HG03354 (cell line): Measurements from ENCODE around the gene KLHL11.

Experiments
- ATAC-seq: cut with Tn5 transposase; IDR thresholded peaks from one replicate; pipeline ENCODE4 v1.9.1; 2021; ENCODE audit warnings: mild to moderate bottlenecking; ENCODE audit not compliant: unreplicated experiment, poor library complexity, severe bottlenecking

KLHL11 gene

DNA sequence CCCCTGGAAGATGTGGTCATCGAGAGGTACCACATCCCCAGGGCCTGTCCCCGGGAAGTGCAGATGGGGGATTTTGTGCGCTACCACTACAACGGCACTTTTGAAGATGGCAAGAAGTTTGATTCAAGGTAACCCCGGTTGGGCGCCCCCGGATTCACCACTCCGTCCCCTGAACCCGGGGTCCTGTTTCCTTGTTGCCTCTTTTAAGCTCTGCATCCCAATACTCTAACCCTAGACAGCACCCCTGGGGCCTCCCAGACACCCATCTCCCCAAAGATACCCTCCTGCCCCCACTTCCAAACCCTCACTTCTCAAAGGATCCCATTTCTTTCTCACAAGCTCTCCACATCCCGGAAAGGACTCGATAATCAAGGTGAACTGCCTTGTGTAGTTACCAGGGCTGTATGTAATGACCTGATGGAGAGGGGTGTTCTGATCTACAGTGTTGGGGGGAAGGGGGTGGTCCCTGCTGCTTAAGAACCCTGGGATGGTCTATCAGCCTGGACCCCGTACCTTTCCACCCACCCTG lies 52.0 kb downstream of the KLHL11 start:
- ATAC-seq = no peak

DNA sequence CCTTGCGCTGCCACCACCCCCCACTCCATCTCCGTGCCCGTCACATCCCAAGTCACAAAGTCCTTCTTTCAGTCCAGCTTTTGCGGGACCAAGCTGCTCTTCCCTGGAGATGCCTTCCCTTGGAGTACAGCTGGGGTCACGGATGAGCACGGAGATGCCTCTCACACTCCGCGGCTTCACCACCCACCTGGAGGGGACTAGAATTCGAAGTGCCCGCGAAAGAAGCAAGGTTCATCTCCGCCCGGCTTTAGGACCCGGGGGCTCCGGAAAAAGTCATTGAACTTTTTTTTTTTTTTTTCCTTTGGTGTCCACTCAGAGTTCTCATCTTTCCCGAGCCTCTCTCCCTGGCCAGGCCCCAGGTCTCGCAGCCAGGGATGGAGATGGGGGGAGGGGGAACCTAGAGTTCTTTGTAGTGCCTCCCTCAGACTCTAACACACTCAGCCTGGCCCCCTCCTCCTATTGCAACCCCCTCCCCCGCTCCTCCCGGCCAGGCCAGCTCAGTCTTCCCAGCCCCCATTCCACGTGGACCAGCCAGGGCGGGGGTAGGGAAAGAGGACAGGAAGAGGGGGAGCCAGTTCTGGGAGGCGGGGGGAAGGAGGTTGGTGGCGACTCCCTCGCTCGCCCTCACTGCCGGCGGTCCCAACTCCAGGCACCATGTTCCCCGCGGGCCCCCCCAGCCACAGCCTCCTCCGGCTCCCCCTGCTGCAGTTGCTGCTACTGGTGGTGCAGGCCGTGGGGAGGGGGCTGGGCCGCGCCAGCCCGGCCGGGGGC lies 52.7 kb downstream of the KLHL11 start, which contains the start of gene FKBP10:
TSS of gene FKBP10 (plus strand) at position 624 of the 771 bp plus-strand sequence. CDS start at position 655, 31 bp downstream.
- no peak for ATAC-seq

DNA sequence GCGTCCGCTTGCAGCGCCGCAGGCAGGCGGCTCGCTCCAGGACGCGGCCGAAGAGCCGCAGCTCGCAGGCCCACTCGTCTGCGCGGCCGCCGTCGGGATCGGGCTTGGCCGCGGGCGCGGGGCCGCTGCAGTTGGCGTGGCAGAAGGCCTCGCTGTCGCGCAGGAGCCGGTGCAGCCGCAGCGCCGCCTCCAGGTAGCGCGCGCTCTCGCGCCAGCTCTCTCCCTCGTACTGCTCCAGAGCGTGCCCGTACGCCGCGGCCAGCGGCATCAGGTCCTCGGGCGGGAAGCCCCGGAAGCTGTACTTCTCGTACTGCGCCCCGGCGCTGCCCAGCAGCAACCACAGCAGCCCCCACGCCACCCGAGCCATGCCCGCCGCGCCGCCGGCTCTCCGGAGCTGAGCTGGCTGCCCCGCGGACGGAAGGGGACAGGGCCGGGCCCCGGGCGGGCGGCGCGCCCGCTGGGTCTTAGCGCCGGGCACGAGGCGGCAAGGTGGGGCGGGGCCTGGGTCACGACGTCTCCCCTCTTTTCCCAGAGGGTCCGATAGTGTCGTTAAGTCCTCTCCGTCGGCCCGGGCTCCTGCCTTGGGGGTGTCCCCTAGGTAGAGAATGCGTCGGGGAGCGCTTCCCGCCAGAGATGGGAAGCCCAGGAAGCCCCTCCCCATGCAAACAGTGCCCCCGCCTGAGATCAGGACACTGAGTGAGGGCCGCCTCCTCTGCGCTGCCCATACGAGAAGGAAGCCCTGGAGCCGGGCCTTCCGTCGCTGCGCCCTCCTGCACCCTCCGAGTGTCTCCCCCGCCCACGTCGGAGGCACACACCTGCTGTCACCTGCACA lies 53.5 kb downstream of the KLHL11 start, which contains the start of gene P3H4:
TSS of gene P3H4 (minus strand) at position 401 of the 832 bp plus-strand sequence. CDS start at position 367, 34 bp downstream.
- peak; percentile 71 for ATAC-seq

DNA sequence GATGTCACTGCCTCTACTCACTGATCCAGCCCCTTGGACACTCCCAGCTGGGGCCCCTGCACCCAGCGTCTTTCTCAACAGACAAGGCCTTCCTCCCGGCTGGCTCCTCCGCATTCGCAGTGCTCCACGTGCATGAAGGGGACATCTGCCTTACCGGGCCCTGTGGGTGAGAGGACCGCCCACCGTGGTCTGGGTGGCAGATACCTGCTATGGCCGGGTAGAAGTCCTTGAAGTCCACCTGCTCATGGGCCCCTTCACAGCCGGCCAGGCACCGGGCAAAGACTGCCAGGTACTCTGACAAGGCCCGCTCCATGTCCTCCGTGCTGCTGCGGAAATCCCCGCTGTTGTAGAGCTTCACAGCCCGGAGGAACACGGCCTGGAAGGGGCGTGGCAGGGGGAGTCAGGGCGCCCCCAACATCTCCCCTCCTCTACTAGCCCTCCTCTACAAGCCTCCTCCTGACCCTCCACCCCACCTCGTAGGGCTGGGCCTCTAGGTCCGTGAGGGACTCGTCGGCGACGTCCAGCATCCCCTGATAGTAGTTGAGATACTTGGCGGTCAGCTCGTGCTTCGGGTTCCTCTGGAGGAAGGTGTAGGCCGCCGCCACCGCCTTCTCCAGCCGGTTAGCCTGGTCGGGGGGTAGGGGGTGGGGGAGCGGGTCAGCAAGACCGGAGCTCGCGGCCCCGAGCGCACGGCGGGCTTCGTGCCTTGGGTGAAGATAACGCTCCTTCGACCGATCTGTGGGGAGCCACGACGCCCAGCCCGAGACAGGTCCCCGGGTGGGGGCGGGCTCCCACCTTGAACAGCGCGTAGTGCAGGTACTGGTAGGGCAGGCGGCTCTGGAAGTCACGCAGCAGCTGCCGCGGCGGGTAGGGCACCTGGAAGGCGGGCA lies 54.3 kb downstream of the KLHL11 start:
- ATAC-seq = no peak

DNA sequence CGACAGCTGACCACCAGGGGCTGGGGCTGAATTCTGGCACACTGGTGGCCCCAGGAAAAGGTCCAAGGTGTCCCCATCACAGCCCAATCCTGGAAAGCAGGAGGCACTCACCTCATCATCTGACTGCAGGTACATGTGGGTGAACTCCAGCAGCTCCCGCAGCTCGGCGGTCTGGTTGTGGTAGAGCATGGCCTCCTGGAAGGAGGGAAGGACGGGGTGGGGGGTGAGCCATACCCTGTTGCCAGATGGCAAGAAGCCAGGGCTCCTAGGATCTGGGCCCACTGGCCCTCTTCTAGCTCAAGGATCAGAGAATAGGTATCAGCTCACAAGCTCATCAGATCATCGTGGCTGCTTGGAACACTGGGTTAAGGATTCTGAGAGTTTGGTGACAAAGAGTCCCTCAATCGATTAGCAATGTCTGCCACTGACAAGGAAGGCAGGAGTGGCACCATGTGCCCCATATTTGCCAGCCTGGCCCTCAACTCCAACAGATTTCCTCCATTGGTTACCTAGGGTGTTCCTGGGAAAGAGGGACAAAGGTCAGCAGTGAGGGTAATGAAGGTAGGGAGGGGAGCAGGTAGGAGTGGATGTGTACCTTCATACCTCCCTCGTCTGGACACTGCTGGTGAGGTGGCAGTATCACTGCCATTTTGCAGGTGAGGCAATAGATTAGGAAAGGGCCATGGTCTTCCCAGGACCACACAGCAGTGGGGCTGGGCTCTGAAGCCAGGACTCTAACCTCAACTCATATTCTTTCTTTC lies 58.4 kb downstream of the KLHL11 start:
- ATAC-seq = no peak
